IgD-negative memory B cell (primary cell): ENCODE measurements around the gene MAPT. TPM values are rescaled to one million over a fixed set of nuclear protein-coding genes. Genes with fewer than 3 reads are reported as not detected.
A peak's percentile ranks its signal among the peaks of the same experiment; 100 is the strongest.

Source experiments
- H3K27ac Mint-ChIP-seq, 3 donors: one replicate each; pipeline ENCODE4 v1.8.0; 2020 to 2022; ENCODE audit warnings: mild to moderate bottlenecking in 3 of 3, mixed read lengths in 3 of 3, moderate library complexity in 1 of 3
- H3K27me3 Mint-ChIP-seq: one replicate; pipeline ENCODE4 v1.8.0; 2021; ENCODE audit warnings: mixed read lengths
- H3K36me3 Mint-ChIP-seq: one replicate; pipeline ENCODE4 v1.8.0; 2020; ENCODE audit warnings: mild to moderate bottlenecking, mixed read lengths
- H3K4me1 Mint-ChIP-seq, 3 donors: one replicate each; pipeline ENCODE4 v1.8.0; 2020 to 2022; ENCODE audit warnings: mixed read lengths in 3 of 3, mild to moderate bottlenecking in 1 of 3
- H3K4me3 Mint-ChIP-seq, 4 donors: one replicate each; pipeline ENCODE4 v1.8.0; 2020 to 2022; ENCODE audit warnings: mild to moderate bottlenecking in 4 of 4, mixed read lengths in 4 of 4, moderate library complexity in 3 of 4
- H3K9me3 Mint-ChIP-seq, 3 donors: one replicate each; pipeline ENCODE4 v1.8.0; 2020 to 2021; ENCODE audit warnings: mixed read lengths in 3 of 3, mild to moderate bottlenecking in 1 of 3
- polyA plus RNA-seq: library from polyadenylated mRNA; unstranded; fragments of 300-500 nt; fragmentation: Illumina TruSeq; gene quantifications from one replicate; pipeline ENCODE4 v1.2.3, GENCODE V29; 2021

MAPT gene
- polyA plus RNA-seq, 1 donor from 2014 or later, result not detected

DNA sequence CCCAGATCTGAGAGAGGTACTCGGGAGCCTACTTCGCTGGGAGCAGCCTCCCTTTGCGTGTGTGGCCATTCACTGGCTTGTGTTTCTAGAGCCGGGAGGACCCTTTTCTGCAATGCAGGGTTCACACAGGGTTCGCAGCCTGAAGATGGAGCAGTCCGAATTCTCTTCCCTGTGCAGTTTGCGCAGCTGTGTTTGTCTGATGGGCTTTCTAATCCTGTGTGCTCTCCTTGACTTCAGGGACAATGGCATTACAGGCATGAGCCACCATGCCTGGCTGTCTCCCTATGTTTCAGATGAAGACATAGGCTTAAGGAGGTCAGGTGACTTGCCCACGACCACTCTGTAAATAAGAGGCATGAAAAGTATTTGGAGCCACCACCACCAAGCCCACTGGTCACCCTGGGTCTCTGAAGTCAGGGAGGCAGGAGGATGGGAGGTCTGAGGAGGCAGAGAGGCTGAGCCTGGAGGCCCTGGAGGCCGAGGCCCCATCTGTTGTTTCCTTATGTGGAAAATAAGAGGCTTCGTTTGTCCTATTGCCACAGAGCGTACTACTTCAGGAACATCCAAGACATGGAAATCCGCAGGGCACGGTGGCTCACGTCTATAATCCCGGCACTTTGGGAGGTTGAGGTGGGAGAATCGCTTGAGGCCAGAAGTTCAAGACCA lies 99.7 kb downstream of the MAPT start:
- peaks cover 0 to 3% (median 0%) of the 10 kb centered on the region in 3 donors for H3K4me1 Mint-ChIP-seq
- H3K27me3 Mint-ChIP-seq, result peaks cover 1% of the 10 kb centered on the region
- no peak overlapping the region for H3K27ac Mint-ChIP-seq
- H3K36me3 Mint-ChIP-seq, result no peaks in the 10 kb centered on the region
- H3K9me3 Mint-ChIP-seq, result no peaks in the 10 kb centered on the region
- H3K4me3 Mint-ChIP-seq, result no peak overlapping the region

DNA sequence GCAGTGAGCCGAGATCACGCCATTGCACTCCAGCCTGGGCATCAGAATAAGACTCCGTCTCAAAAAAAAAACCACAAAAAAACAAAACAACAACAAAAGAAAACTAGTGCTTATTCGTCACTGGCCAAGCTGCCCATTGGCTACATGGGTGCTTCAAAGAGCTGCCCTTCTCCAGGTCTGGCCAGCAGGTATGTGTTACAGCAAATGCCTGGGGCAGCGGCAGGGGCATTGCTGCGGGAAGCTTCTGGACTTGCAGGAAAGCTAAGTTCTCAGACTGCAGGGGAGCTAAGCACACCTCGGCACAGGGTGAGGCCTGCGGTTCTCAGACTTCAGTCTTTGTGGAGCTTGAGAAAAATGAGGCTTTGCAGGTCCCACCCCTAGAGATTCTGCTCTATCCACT lies 100.6 kb downstream of the MAPT start:
- H3K36me3 Mint-ChIP-seq, result no peaks in the 10 kb centered on the region
- no peak overlapping the region for H3K4me3 Mint-ChIP-seq
- H3K27ac Mint-ChIP-seq, result no peak overlapping the region
- H3K4me1 Mint-ChIP-seq, result peaks cover 0 to under 1% (median 0%) of the 10 kb centered on the region in 3 donors
- no peaks in the 10 kb centered on the region for H3K9me3 Mint-ChIP-seq
- H3K27me3 Mint-ChIP-seq, result peaks cover 1% of the 10 kb centered on the region

DNA sequence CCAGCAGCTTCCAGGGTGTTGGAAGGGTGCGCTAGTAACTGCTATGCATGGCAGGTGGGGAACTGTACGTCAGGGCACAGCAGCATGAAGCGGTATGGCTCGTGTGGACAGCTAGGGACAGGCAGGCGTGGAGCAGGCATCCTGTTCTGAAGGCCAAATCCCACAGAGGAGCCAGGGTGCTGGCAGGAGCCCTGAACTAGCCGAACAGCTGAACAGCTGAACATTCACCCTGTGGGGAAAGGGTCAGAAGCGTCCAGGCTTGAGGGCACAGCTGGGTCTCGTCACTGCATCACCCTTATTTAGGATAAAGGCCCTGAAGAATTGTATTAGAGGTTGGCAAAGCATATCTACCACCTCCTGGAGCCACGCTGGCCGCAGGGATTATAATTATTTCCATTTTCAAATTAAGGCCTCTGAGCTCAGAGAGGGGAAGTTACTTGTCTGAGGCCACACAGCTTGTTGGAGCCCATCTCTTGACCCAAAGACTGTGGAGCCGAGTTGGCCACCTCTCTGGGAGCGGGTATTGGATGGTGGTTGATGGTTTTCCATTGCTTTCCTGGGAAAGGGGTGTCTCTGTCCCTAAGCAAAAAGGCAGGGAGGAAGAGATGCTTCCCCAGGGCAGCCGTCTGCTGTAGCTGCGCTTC lies 101.4 kb downstream of the MAPT start:
- Mint-ChIP-seq H3K27ac (no peak overlapping the region), H3K36me3 (no peaks in the 10 kb centered on the region), H3K9me3 (no peaks in the 10 kb centered on the region), H3K4me3 (no peak overlapping the region), H3K27me3 (peaks cover 1% of the 10 kb centered on the region), H3K4me1 (no peaks in the 10 kb centered on the region)

DNA sequence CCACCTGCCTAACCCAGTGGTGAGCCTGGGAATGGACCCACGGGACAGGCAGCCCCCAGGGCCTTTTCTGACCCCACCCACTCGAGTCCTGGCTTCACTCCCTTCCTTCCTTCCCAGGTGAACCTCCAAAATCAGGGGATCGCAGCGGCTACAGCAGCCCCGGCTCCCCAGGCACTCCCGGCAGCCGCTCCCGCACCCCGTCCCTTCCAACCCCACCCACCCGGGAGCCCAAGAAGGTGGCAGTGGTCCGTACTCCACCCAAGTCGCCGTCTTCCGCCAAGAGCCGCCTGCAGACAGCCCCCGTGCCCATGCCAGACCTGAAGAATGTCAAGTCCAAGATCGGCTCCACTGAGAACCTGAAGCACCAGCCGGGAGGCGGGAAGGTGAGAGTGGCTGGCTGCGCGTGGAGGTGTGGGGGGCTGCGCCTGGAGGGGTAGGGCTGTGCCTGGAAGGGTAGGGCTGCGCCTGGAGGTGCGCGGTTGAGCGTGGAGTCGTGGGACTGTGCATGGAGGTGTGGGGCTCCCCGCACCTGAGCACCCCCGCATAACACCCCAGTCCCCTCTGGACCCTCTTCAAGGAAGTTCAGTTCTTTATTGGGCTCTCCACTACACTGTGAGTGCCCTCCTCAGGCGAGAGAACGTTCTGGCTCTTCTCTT lies 102.1 kb downstream of the MAPT start:
- H3K27me3 Mint-ChIP-seq, result peaks cover 1% of the 10 kb centered on the region
- no peaks in the 10 kb centered on the region for H3K36me3 Mint-ChIP-seq
- no peaks in the 10 kb centered on the region for H3K4me1 Mint-ChIP-seq
- H3K27ac Mint-ChIP-seq, result no peak overlapping the region
- H3K9me3 Mint-ChIP-seq, result no peaks in the 10 kb centered on the region
- no peak overlapping the region for H3K4me3 Mint-ChIP-seq

DNA sequence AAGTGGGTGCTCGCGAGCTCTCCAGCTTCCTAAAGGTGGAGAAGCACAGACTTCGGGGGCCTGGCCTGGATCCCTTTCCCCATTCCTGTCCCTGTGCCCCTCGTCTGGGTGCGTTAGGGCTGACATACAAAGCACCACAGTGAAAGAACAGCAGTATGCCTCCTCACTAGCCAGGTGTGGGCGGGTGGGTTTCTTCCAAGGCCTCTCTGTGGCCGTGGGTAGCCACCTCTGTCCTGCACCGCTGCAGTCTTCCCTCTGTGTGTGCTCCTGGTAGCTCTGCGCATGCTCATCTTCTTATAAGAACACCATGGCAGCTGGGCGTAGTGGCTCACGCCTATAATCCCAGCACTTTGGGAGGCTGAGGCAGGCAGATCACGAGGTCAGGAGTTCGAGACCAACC lies 102.8 kb downstream of the MAPT start:
- H3K27ac Mint-ChIP-seq, result no peak overlapping the region
- peaks cover 1% of the 10 kb centered on the region for H3K27me3 Mint-ChIP-seq
- no peaks in the 10 kb centered on the region for H3K9me3 Mint-ChIP-seq
- no peaks in the 10 kb centered on the region for H3K36me3 Mint-ChIP-seq
- H3K4me3 Mint-ChIP-seq, result peak overlapping the region in 1 of 4 donors; percentile 23
- no peaks in the 10 kb centered on the region for H3K4me1 Mint-ChIP-seq

DNA sequence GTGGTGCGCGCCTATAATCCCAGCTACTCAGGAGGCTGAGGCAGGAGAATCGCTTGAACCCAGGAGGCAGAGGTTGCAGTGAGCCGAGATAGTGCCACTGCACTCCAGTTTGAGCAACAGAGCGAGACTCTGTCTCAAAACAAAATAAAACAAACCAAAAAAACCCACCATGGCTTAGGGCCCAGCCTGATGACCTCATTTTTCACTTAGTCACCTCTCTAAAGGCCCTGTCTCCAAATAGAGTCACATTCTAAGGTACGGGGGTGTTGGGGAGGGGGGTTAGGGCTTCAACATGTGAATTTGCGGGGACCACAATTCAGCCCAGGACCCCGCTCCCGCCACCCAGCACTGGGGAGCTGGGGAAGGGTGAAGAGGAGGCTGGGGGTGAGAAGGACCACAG lies 103.3 kb downstream of the MAPT start:
- H3K27me3 Mint-ChIP-seq, result peaks cover 1% of the 10 kb centered on the region
- no peaks in the 10 kb centered on the region for H3K9me3 Mint-ChIP-seq
- no peak overlapping the region for H3K4me3 Mint-ChIP-seq
- no peaks in the 10 kb centered on the region for H3K36me3 Mint-ChIP-seq
- H3K27ac Mint-ChIP-seq, result no peak overlapping the region
- no peaks in the 10 kb centered on the region for H3K4me1 Mint-ChIP-seq

DNA sequence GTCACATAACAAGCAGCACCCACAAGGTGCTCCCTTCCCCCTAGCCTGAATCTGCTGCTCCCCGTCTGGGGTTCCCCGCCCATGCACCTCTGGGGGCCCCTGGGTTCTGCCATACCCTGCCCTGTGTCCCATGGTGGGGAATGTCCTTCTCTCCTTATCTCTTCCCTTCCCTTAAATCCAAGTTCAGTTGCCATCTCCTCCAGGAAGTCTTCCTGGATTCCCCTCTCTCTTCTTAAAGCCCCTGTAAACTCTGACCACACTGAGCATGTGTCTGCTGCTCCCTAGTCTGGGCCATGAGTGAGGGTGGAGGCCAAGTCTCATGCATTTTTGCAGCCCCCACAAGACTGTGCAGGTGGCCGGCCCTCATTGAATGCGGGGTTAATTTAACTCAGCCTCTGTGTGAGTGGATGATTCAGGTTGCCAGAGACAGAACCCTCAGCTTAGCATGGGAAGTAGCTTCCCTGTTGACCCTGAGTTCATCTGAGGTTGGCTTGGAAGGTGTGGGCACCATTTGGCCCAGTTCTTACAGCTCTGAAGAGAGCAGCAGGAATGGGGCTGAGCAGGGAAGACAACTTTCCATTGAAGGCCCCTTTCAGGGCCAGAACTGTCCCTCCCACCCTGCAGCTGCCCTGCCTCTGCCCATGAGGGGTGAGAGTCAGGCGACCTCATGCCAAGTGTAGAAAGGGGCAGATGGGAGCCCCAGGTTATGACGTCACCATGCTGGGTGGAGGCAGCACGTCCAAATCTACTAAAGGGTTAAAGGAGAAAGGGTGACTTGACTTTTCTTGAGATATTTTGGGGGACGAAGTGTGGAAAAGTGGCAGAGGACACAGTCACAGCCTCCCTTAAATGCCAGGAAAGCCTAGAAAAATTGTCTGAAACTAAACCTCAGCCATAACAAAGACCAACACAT lies 104.9 kb downstream of the MAPT start, which contains the start of gene STH:
STH (plus strand) TSS at position 264 of the 913 bp plus-strand sequence; CDS start at position 294, 30 bp downstream.
- Mint-ChIP-seq H3K36me3 (no peaks in the 10 kb centered on the region), H3K9me3 (no peaks in the 10 kb centered on the region), H3K4me1 (no peaks in the 10 kb centered on the region), H3K27me3 (no peaks in the 10 kb centered on the region), H3K4me3 (no peak within 1 kb of the TSS), H3K27ac (peak within 1 kb of the TSS in 1 of 3 donors; percentile 47)

DNA sequence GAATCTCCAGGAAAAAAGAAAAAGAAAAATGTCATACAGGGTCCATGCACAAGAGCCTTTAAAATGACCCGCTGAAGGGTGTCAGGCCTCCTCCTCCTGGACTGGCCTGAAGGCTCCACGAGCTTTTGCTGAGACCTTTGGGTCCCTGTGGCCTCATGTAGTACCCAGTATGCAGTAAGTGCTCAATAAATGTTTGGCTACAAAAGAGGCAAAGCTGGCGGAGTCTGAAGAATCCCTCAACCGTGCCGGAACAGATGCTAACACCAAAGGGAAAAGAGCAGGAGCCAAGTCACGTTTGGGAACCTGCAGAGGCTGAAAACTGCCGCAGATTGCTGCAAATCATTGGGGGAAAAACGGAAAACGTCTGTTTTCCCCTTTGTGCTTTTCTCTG lies 105.5 kb downstream of the MAPT start:
- no peaks in the 10 kb centered on the region for H3K4me1 Mint-ChIP-seq
- no peaks in the 10 kb centered on the region for H3K27me3 Mint-ChIP-seq
- H3K9me3 Mint-ChIP-seq, result no peaks in the 10 kb centered on the region
- H3K36me3 Mint-ChIP-seq, result no peaks in the 10 kb centered on the region
- no peak overlapping the region for H3K27ac Mint-ChIP-seq
- H3K4me3 Mint-ChIP-seq, result no peak overlapping the region

DNA sequence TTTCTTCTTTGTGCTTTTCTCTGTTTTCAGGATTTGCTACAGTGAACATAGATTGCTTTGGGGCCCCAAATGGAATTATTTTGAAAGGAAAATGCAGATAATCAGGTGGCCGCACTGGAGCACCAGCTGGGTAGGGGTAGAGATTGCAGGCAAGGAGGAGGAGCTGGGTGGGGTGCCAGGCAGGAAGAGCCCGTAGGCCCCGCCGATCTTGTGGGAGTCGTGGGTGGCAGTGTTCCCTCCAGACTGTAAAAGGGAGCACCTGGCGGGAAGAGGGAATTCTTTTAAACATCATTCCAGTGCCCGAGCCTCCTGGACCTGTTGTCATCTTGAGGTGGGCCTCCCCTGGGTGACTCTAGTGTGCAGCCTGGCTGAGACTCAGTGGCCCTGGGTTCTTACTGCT lies 105.9 kb downstream of the MAPT start:
- H3K4me1 Mint-ChIP-seq, result no peaks in the 10 kb centered on the region
- no peak overlapping the region for H3K4me3 Mint-ChIP-seq
- no peaks in the 10 kb centered on the region for H3K36me3 Mint-ChIP-seq
- no peaks in the 10 kb centered on the region for H3K9me3 Mint-ChIP-seq
- H3K27me3 Mint-ChIP-seq, result no peaks in the 10 kb centered on the region
- no peak overlapping the region for H3K27ac Mint-ChIP-seq

DNA sequence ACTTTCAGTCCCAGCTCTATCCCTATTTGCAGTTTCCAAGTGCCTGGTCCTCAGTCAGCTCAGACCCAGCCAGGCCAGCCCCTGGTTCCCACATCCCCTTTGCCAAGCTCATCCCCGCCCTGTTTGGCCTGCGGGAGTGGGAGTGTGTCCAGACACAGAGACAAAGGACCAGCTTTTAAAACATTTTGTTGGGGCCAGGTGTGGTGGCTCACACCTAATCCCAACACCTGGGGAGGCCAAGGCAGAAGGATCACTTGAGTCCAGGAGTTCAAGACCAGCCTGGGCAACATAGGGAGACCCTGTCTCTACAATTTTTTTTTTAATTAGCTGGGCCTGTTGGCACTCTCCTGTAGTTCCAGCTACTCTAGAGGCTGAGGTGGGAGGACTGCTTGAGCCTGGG lies 106.4 kb downstream of the MAPT start:
- no peaks in the 10 kb centered on the region for H3K36me3 Mint-ChIP-seq
- no peaks in the 10 kb centered on the region for H3K27me3 Mint-ChIP-seq
- no peak overlapping the region for H3K27ac Mint-ChIP-seq
- H3K4me3 Mint-ChIP-seq, result no peak overlapping the region
- no peaks in the 10 kb centered on the region for H3K9me3 Mint-ChIP-seq
- H3K4me1 Mint-ChIP-seq, result no peaks in the 10 kb centered on the region

DNA sequence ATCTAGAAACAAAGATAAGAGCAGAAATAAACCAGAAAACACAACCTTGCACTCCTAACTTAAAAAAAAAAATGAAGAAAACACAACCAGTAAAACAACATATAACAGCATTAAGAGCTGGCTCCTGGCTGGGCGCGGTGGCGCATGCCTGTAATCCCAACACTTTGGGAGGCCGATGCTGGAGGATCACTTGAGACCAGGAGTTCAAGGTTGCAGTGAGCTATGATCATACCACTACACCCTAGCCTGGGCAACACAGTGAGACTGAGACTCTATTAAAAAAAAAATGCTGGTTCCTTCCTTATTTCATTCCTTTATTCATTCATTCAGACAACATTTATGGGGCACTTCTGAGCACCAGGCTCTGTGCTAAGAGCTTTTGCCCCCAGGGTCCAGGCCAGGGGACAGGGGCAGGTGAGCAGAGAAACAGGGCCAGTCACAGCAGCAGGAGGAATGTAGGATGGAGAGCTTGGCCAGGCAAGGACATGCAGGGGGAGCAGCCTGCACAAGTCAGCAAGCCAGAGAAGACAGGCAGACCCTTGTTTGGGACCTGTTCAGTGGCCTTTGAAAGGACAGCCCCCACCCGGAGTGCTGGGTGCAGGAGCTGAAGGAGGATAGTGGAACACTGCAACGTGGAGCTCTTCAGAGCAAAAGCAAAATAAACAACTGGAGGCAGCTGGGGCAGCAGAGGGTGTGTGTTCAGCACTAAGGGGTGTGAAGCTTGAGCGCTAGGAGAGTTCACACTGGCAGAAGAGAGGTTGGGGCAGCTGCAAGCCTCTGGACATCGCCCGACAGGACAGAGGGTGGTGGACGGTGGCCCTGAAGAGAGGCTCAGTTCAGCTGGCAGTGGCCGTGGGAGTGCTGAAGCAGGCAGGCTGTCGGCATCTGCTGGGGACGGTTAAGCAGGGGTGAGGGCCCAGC lies 107.3 kb downstream of the MAPT start:
- Mint-ChIP-seq H3K4me3 (peak overlapping the region in 1 of 4 donors; percentile 60), H3K27me3 (no peaks in the 10 kb centered on the region), H3K4me1 (no peaks in the 10 kb centered on the region), H3K36me3 (no peaks in the 10 kb centered on the region), H3K27ac (peak overlapping the region in 1 of 3 donors; percentile 35), H3K9me3 (no peaks in the 10 kb centered on the region)

DNA sequence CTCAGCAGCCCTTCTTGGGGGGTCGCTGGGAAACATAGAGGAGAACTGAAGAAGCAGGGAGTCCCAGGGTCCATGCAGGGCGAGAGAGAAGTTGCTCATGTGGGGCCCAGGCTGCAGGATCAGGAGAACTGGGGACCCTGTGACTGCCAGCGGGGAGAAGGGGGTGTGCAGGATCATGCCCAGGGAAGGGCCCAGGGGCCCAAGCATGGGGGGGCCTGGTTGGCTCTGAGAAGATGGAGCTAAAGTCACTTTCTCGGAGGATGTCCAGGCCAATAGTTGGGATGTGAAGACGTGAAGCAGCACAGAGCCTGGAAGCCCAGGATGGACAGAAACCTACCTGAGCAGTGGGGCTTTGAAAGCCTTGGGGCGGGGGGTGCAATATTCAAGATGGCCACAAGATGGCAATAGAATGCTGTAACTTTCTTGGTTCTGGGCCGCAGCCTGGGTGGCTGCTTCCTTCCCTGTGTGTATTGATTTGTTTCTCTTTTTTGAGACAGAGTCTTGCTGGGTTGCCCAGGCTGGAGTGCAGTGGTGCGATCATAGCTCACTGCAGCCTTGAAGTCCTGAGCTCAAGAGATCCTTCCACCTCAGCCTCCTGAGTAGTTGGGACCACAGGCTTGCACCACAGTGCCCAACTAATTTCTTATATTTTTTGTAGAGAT lies 108.1 kb downstream of the MAPT start:
- no peaks in the 10 kb centered on the region for H3K9me3 Mint-ChIP-seq
- H3K4me1 Mint-ChIP-seq, result no peaks in the 10 kb centered on the region

DNA sequence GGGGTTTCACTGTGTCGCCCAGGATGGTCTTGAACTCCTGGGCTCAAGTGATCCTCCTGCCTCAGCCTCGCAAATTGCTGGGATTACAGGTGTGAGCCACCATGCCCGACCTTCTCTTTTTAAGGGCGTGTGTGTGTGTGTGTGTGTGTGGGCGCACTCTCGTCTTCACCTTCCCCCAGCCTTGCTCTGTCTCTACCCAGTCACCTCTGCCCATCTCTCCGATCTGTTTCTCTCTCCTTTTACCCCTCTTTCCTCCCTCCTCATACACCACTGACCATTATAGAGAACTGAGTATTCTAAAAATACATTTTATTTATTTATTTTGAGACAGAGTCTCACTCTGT lies 108.6 kb downstream of the MAPT start:
- Mint-ChIP-seq H3K36me3 (no peaks in the 10 kb centered on the region), H3K27ac (no peak overlapping the region), H3K4me1 (no peaks in the 10 kb centered on the region), H3K27me3 (no peaks in the 10 kb centered on the region), H3K9me3 (no peaks in the 10 kb centered on the region), H3K4me3 (no peak overlapping the region)

More for the DNA sequence above, 108.1 kb downstream of the MAPT start:
- Mint-ChIP-seq H3K27me3 (no peaks in the 10 kb centered on the region), H3K4me3 (no peak overlapping the region), H3K27ac (no peak overlapping the region), H3K36me3 (no peaks in the 10 kb centered on the region)
